NB4 (cell line): ENCODE measurements around the gene HEBP1.

Experiments
- MYC ChIP-seq: IDR thresholded peaks from 2 replicates; pipeline ENCODE4 v1.6.1; 2011; ENCODE audit warnings: low read depth, low read length
- TF ChIP-seq, protein P1 (sequence below): IDR thresholded peaks from one replicate; pipeline ENCODE4 v1.5.1; 2012; ENCODE audit warnings: low read depth, low read length

GRCh38 chr12:13005649-13006048 lies 5.6 kb upstream of the HEBP1 start:
- TF ChIP-seq, protein P1, sequence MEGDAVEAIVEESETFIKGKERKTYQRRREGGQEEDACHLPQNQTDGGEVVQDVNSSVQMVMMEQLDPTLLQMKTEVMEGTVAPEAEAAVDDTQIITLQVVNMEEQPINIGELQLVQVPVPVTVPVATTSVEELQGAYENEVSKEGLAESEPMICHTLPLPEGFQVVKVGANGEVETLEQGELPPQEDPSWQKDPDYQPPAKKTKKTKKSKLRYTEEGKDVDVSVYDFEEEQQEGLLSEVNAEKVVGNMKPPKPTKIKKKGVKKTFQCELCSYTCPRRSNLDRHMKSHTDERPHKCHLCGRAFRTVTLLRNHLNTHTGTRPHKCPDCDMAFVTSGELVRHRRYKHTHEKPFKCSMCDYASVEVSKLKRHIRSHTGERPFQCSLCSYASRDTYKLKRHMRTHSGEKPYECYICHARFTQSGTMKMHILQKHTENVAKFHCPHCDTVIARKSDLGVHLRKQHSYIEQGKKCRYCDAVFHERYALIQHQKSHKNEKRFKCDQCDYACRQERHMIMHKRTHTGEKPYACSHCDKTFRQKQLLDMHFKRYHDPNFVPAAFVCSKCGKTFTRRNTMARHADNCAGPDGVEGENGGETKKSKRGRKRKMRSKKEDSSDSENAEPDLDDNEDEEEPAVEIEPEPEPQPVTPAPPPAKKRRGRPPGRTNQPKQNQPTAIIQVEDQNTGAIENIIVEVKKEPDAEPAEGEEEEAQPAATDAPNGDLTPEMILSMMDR, result no peak
- no peak for TF ChIP-seq MYC
